C4-2B (cell line): Measurements from ENCODE around the gene ATG101.
A peak's percentile ranks its signal among the peaks of the same experiment; 100 is the strongest.
"Not testable (repeated sequence)": the region's sequence is repeated elsewhere in the genome, so short reads cannot be mapped to it uniquely, and the experiment has no call there.

Experiments used
- H3K27ac ChIP-seq: fragments of 450-650 bp; 2 replicates; pipeline ENCODE4 v1.5.1; 2017
- ZFX ChIP-seq: fragments of 450-650 bp; IDR thresholded peaks from 2 replicates; pipeline ENCODE4 v1.6.1; 2017
- TF ChIP-seq, protein P1 (sequence below): fragments of 450-650 bp; conservative IDR thresholded peaks from 2 replicates; pipeline ENCODE4 v1.5.1; 2017; ENCODE audit warnings: mild to moderate bottlenecking

Gene ATG101

GRCh38 chr12:52089491-52089890 is 19.7 kb downstream of the ATG101 start:
- TF ChIP-seq, protein P1, sequence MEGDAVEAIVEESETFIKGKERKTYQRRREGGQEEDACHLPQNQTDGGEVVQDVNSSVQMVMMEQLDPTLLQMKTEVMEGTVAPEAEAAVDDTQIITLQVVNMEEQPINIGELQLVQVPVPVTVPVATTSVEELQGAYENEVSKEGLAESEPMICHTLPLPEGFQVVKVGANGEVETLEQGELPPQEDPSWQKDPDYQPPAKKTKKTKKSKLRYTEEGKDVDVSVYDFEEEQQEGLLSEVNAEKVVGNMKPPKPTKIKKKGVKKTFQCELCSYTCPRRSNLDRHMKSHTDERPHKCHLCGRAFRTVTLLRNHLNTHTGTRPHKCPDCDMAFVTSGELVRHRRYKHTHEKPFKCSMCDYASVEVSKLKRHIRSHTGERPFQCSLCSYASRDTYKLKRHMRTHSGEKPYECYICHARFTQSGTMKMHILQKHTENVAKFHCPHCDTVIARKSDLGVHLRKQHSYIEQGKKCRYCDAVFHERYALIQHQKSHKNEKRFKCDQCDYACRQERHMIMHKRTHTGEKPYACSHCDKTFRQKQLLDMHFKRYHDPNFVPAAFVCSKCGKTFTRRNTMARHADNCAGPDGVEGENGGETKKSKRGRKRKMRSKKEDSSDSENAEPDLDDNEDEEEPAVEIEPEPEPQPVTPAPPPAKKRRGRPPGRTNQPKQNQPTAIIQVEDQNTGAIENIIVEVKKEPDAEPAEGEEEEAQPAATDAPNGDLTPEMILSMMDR = no peak
- no peak for TF ChIP-seq ZFX
- no peak overlapping the region for H3K27ac ChIP-seq

DNA sequence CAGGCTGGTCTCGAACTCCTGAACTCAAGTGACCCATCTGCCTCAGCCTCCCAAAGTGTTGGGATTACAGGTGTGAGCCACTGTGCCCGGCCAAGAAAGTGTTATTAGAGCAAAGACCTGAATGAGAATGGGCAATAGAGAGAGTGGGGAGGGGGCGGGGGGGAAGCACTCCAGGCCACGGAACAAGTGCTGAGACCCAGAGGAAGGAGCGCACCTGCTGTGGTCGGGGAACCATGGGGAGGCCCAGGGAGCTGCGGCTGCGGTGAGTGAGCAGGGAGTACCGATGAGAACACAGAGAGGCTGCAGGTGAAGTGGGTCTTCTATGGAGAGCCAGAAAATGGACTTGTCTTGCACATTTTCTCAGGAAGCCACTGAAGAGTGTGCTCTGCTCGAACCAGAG is 20.5 kb downstream of the ATG101 start:
- TF ChIP-seq, protein P1 = no peak
- TF ChIP-seq ZFX = no peak
- no peak overlapping the region for H3K27ac ChIP-seq

- H3K27ac ChIP-seq = no peak overlapping the region
- no peak for TF ChIP-seq ZFX
- TF ChIP-seq, protein P1 = no peak
These were observed 21.3 kb downstream of the ATG101 start for GRCh38 chr12:52091061-52091460.

GRCh38 chr12:52091869-52092268 is 22.1 kb downstream of the ATG101 start:
- no peak overlapping the region for H3K27ac ChIP-seq
- TF ChIP-seq, protein P1 = no peak
- no peak for TF ChIP-seq ZFX

DNA sequence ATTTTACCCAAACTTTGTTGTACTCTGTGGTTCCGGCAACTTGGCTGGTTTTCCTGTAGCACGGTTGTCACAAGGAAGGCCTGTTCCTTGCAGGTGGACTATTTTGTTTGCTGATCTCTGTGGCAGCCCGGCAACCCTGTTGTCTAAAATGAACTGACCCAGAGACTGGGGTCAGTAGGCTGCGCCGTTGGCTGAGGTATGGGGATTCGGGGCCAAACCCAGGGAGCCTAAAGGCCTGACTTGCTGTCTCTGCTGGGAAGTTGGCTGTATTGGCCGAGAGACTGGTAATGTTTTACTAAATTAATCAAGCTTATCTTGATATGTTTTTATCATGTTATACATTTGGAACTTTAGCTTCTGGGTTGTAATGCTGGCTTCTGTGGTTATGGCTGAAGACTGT is 23.6 kb downstream of the ATG101 start:
- H3K27ac ChIP-seq = peak overlapping the region; percentile 63
- TF ChIP-seq, protein P1 = no peak
- TF ChIP-seq ZFX = no peak

GRCh38 chr12:52096332-52097044 is 26.7 kb downstream of the ATG101 start:
- H3K27ac ChIP-seq = no peak overlapping the region
- TF ChIP-seq ZFX = no peak
- TF ChIP-seq, protein P1 = no peak

- no peak for TF ChIP-seq ZFX
- TF ChIP-seq, protein P1 = no peak
- H3K27ac ChIP-seq = no peak overlapping the region
These were observed 27.4 kb downstream of the ATG101 start for GRCh38 chr12:52097045-52097666.

DNA sequence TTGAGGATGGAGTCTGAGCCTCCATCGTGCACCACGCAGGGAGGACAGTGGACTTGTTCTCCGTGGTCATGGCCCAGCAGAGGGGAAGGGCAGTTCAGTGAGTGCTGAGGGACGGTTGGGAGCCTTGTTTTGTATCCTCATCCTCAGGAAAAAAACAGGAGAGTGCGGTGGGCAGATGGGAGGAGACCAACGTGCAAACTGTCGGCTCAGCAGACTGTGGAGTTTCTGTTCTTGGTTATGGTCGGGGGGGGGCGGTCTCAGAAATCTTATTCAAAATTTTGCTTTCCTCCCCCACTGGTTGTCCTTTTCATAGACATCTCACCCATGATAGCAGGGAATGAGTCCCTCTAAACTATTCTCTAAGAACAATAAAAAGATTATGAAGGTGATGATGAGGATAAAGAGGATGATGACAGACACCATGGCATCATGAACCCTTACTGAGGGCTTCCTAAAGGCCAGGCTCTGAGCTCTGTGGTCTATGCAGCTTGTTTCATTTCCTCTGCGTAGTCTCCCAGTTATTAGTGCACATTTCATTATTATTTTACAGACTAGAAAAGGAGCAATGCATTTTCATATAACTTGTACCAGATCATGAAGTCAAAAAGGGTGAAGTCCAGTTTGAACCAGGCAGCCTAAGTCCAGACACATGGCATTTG is 34.8 kb downstream of the ATG101 start:
- not testable (repeated sequence) for H3K27ac ChIP-seq
